Activated T-cell treated with anti-CD3 and anti-CD28 coated beads for 4 hours (primary cell): ENCODE data around the gene OR2T10.
"Not testable (repeated sequence)": the region's sequence is repeated elsewhere in the genome, so short reads cannot be mapped to it uniquely, and the experiment has no call there.

Experiments used
- DNase-seq: peaks from one replicate; pipeline ENCODE4 v3.0.0-alpha.2; 2020

OR2T10 gene, protein sequence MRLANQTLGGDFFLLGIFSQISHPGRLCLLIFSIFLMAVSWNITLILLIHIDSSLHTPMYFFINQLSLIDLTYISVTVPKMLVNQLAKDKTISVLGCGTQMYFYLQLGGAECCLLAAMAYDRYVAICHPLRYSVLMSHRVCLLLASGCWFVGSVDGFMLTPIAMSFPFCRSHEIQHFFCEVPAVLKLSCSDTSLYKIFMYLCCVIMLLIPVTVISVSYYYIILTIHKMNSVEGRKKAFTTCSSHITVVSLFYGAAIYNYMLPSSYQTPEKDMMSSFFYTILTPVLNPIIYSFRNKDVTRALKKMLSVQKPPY

DNA sequence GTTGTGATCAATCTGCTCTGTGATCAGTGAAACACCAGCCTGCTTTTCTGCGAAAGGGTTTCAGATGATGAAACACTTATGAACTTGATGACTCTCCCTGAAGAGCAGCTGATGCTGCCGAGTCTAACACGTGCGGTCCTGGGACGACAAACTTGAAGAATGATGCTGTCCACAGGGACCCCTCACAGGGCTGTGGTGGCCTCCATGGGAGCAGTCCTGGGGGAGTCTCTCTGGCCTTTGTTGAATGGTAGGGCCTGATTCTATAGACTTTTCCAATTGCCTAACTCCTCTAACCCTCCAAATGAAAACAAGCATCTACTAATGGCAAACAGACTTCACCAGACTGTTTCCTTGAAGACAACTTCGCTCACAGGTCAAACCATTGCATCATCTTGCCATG is at the start of gene OR2T10:
Gene OR2T10 (minus strand): TSS at position 112 of the 400 bp plus-strand sequence. CDS start 3,932 bp downstream, outside the sequence.
- no peak for DNase-seq

DNA sequence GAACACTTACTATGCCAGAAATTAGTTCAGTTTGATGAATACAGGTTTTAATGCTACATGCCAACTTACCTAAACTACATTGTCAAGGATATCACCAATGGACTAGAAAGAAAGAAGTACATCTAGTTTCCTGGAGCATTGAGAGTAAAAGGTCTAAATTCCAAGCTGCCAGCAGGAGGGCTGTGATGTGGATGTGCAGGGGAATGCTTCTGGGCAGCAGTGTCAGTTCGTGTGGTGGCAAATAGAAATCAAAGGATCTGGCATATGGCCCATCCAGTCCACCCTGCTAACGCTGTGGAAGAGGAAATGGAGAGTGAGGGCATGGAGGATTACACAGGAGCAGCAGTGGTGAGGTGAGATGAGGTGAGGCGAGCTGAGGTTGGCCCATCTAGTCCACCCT is 47.7 kb upstream of the OR2T10 start, which contains the start of gene OR2T35:
Gene OR2T35 (minus strand): TSS at position 101 of the 400 bp plus-strand sequence. CDS start 6,020 bp downstream, outside the sequence.
- not testable (repeated sequence) for DNase-seq

DNA sequence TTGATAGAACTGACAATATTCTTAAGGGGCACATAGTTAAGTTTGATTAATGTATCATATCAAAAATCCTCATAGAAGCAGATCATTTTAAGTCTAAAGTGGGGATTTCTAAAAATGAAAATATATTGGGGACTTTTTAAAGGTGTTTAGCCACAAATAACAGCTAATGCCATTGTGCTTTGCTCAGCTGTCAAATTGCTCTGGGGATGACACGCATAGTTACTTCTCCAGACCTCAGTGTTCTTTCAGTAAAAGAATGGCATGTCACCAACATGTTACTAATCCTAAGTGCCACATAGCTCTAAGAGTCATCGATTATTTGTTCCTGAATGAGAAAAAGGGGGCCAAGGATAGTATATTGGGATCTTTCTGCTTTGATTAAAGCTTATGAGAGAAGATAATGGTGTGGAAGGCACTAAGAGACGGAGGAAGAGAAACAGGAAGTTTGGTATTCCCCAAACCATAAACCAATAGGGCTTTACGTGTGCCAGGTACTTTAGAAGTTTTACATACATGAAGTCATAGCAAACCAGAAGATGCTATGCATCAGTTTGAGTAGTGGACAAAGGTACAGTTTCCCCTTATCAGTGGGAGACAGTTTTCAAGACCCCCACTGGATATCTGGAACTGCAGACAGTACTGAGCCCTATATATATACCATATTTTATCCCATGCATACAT is 45.6 kb upstream of the OR2T10 start:
- not testable (repeated sequence) for DNase-seq

DNA sequence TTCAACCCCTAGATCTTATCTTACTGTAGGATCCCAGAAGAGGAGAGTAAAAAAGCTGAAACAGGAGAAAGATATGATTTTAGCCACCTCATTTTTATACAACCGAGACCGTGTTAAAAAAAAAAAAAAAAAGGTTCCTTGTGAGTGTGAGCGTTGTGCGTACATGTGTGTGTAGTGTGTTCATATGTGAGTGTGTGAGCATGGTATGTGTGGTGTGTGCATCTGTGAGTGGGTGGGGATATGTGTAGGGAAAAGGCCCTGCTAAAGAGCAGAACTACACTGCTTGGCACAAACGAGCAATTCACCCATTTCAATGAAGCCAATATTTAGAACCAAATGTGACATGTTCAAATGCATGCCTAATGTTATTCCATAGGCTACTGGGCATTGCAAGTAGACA is 44.1 kb upstream of the OR2T10 start:
- DNase-seq: not testable (repeated sequence)

DNA sequence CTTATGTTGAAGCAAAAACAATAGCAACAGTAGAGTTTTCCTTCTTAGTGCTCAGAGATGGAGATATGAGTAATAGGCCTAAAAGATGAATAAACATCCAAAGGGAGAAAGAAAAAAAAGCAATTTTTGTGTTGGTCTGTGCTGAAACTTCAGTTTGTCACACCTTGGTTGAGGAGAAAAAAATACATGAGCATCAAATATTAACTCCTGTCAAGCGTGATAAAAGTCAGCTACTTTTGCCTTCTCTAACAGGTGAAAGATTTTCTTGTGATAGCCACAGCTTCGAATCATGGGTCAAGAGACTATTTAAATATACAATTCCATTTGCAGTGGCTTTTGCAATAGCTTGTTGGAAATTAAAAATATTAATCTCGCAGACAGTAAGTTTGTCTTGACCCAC is 43.4 kb upstream of the OR2T10 start:
- DNase-seq: not testable (repeated sequence)

DNA sequence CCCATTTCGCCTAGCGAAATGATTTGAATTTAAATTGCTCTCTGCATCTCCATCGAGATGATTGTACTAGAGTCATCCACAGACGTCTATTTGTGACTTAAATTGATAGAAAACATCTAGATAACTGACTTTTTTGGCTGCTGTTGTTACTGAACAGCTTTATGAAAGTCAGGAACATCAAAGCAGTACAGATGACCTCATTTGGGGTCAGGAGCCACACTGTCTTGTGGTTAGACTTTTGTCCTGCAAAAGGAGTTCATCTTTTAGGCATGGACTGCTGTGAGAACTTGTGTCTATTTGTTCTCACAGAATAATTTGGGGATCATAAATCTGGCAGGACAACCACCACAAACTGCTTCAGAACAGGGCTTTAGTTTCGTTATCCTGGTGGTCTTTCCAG is 42.2 kb upstream of the OR2T10 start:
- DNase-seq: not testable (repeated sequence)

DNA sequence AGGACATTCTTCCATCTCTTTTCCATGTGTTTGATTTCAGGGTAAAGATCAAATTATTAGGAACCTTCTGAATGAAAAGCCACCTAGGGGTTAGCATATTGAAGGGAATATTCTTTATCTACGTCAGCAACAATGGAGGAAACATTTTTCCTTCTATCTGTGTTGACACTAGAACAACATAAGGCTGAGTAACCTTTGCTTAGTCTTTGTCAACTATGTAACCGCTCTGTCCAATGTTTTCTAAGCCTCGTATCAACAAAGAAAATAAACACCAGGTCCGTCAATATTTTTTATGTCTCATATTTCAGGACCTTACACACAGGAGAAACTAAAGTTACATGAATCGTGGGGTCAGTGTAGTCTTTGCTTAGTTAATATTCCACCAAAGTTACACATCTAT is 39.1 kb upstream of the OR2T10 start:
- DNase-seq: not testable (repeated sequence)

DNA sequence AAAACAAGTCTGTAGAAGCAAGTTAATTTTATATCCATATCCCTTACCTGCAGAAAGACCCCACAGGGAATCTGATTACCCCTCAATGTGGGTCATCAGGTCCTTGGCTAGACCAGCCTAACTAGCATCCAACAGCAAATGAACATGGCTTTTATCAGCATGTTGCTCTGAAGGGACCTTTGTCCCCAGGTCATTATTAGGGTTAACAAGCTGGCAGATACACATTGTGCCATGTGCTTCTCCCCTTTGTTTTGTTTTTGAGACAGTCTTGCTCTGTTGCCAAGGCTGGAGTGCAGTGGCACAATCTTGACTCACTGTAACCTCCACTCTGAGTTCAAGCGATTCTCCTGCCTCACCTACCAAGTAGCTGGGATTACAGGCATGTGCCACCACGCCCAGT is 37.5 kb upstream of the OR2T10 start, which contains the start of gene OR2T11:
Gene OR2T11 (minus strand): TSS at position 101 of the 400 bp plus-strand sequence. CDS start 7,963 bp downstream, outside the sequence.
- not testable (repeated sequence) for DNase-seq

DNA sequence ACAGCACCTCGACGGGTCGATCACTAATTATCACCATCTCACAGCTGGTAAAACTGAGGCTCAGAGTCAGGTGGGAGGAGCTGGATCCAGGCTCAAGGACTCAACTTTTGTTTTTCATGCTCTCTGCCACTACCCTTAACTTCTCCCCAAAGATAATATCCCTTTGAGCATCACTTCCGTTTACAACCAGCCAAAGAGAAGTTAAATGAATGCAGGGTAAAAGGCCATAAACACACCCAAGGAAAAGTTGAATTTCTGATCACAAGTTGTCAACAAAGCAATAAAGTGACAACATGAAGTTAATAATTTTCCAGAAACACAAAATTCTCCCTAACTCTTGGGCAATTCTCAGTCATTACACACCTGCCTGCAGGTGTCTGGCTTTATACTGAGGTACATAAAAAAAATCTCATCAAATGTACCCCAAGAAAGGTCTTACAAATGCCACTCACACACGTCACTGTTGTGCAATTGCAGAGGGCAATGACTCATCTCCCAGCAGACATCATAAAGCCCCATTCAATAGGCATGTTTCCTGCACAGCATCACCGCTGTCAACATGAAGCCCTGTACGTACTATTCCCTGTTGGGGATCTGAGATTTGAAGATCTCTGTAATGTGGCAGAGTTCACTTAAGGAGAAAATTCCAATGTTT is 34.0 kb upstream of the OR2T10 start:
- DNase-seq: no peak

DNA sequence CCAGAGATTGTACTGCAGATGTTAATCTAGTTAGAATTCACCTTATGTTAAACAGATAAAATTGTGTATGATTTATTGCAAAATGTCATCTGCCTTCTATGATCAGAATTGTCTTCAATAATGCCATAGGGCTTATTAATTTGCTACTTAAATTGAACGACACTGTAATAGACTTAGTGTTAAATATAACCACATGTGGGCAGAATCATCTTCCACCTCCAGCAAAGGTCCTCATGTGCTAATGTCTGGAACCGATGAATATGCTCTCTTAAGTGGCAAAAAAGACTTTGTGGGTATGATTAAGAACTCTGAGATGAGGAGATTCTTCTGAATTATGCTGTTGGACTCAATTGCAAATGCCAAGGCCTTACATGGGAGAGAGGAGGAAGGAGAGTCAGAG is 33.1 kb upstream of the OR2T10 start:
- DNase-seq: no peak

DNA sequence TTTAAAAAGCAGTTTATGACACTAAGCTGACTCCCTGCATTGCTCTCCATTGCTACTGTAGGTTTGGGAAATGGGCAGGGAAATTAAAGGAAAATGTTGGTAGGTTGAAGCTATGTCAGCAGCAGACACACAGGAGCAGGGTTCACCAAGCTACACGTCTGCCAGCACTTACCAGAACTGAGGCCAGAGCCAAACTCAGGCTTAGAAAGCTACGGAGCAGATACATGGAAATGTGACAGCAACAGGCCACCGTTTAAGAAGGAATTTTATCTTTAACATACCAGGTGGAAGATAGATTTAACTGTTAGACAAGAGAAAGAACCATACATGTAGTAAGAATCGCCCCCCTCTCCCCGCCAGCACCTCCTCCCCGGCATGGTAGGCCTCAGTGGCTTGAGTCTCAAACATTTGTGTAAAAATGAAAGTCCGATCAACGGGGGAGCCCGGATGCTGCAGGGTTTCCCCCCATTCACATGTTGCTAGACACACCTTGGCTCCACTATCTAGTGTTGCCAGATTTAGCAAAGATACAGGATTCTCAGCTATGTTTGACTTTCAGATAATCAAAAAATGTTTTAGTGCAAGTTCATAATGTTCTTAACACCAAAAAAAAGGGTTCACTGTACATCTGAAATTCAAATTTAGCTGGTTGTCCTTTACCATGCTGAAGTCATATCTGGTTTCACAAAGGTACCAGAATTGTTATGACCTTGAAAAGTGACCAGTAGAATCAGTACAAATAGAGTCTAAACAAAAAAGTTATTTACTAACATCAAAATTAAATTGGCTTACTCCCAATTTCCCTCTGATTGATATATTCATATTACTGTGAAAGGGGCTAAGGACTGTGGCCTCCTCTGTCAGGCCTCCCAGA is 30.7 kb upstream of the OR2T10 start:
- no peak for DNase-seq

DNA sequence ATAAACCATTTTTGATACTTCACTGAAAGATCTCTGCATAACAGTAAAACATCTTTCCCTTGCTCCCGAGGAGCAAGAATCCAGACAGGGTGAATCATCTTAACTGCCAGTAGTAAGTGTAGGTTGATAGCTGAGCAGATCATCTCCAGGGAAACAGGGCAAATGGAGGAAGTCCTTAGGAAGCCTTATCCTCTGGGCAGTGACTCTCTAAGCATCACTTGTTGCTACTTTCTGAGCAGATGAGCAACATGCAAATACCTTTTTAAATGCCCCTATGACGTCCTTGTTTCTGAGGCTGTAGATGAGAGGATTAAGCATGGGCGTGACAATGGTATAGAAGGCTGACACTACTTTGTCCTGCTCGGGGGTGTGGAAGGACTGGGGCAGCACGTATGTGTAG is 28.5 kb upstream of the OR2T10 start:
- no peak for DNase-seq

DNA sequence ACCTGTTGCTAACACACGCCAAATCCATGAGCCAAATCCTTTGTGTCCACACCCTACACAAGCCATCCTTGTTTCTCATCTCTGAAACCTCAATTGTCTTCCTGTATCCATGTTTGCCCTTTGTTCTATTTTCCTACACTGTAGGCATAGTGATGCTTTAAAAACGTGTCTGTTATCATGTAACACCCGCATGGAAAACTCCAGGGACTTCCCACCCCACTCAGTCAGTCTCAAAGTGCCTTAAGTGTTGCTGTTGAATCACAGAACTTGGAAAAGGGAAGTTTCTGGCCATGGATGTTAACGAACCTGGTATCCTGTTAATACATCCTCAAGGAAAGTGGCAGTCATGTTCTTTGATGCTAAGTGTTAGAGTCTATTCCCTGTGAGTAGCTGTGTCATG is 27.7 kb upstream of the OR2T10 start:
- DNase-seq: no peak

DNA sequence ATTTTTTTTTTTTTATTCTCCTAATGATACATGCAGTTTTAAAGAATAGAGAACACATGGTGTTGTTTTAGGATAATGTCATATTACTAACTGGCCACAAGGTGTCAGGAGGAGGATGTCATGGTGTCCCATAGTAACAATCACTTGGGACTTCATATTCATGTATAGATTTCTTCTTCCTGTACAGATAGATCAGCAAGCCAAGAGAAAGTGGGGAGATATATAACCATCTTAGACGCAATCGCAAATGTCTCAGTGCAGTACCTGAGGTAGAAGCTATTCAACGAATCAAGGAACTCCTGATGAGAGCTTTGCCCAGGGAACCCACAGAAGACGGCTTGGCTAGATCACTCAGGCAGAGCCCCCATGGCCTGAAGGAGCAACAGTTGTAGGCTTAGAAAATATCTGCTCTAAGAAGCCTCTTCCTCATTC is 25.1 kb upstream of the OR2T10 start:
- DNase-seq: no peak

DNA sequence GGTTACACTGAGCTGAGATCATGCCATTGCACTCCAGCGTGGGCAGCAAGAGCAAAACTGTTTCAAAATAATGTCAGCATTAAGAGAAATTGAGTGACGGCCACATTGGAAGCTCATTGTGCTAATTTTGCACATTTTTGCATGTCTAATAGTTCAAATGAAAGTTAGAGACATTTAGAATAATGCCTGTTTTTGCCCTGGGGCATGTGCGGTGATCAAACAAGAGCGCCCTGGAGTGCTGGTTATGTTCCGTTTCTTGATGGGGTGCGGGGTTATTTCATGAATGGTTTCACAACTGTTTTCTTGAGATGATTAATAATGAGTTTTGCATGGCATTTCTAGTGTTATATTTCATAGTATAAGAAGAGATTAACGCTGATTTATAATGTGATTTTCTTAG is 24.3 kb upstream of the OR2T10 start:
- no peak for DNase-seq

DNA sequence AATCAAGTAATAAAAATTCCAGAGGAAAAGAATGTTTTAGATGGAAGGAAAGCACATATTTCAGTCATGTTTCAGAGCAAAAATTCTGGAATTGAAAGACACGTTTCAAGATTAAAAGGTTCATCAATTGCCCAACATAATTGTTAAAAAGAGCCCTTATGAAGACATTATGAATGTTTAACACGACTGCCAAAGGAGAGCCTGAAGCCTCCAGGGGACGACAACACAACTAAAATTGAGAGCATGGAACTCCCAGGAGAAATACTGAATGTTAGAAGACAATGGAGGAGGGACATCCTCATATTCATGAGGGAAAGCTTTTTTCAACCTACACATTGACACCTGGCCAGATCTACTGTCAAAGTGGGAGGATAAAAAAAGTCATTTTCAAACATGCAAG is 21.4 kb upstream of the OR2T10 start:
- peak; percentile 25 for DNase-seq

DNA sequence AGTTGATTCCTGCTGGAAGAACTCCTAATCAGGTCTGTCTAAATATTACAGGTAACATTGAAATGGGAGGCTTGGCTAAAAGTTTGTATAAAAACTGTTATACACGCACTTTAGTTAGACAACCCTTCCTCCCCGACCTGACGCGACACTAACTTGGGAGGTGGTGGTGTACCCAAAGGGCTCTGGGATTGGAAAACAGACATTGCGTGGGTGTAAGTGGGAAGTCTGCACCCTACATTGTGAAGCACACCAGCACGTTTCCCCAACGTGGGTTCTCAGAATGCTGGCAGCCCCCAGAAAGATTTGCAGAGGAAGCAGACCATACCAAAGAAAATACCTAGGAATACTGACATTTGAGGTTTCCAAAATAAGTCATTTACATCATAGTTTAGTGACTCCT is 20.6 kb upstream of the OR2T10 start:
- no peak for DNase-seq

DNA sequence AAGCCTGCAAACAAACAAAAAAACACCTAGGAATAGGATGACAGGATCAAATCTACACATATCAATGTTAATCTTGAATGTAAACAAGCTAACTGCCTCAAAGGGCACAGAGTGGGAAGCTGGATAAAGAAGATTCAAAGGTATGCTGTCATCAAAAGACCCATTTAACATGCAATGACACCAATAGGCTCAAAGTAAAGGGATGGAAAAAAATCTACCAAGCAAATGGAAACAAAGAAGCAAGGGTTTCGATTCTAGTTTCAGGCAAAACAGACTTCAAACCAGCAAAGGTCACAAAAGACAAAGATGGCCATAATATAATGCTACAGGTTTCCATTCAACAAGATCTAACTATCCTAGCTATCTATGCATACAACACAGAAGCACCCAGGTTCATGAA is 16.2 kb upstream of the OR2T10 start:
- no peak for DNase-seq

DNA sequence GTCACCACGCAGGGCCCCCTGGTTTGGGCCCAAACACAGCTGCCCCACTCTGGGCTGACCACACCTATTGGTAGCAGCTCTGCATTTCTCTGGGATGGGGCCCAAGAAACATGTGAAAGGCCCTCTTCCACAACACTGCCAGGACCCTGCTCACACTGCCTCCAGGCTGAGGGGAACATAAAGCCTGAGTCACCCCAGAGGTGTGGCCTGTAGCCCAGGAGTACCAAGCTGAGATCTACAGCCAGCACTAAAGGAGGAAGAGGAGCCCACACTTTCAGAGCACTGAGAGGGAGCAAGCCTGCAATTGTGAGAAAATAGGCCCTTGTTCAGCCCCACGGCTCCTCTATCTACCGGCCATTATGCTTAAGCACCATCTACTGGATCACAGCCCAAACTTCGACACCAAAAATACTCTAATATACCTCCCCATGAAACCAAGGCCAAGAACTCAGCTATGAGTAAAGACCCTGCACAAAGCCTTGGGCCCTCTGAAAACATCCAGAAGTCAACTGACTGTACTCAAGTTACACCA is 14.4 kb upstream of the OR2T10 start:
- DNase-seq: no peak

DNA sequence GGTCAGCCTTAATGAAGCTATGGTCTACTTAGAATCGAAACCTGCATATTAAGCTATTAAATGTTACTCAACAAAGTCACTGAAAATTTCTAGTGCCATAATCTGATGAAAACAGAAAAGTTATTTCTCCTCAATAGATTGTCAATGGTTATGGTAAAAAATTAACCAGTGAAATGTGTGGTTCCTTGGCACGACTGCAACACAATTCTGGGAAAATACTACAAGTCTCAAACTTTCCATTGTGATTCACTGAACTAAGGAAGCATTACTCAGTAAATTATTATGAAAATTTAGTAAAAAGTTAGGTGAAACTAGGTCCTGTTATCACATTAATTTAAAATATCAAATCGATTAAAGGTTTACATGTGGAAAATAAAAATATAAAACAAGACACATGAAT is 12.8 kb upstream of the OR2T10 start:
- no peak for DNase-seq

DNA sequence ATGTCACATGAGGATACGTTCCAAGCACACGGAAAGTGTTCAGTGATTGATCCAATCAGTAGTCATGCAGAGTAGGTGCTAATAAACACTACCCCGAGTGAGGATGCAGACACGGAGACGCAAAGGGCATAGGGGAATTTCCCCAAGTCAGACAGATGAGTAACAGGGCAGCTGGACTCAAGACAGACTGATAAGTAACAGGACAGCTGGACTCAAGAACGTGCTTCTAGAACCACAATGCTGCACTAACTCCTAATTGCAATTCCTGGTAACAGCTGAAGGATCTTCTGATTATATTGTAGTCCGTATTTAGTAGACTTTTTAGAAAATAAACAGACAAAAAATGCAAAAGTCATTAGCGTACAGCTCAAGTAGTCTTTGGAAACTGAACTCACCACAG is 1.9 kb upstream of the OR2T10 start:
- DNase-seq: no peak

DNA sequence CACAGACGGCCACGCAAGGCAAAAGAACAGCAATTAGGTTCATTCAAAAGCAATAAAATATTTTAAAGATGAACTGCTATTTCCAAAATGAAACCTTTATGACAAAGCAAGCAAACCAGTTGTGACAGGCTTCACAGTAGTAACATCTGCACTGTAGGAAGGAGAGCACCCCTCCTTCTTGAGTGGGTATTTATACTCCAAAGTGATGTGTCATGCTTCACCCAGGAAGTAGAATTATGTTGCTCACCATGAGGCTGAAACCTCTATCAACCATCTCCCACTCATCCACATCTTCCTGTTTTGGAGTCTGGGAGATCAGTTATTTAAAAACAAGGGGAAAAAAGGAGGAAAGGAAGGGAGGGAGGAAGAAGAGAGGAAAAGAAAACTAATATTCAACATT is 885 bp downstream of the OR2T10 start:
- DNase-seq: no peak
